Heart right ventricle (tissue), 16 donors: ENCODE results near the gene HBS1L. TPM values are rescaled to one million over a fixed set of nuclear protein-coding genes. Genes with fewer than 3 reads are reported as not detected.

Experiments
- ATAC-seq, 8 donors: fragments of 200-7000 bp; cut with Tn5 transposase; one replicate each; pipeline ENCODE4 v1.9.1; 2020; ENCODE audit warnings: mild to moderate bottlenecking in 8 of 8, moderate library complexity in 8 of 8, moderate number of reproducible peaks in 1 of 8
- DNase-seq, 2 donors: peaks; one replicate each; pipeline ENCODE4 v3.0.0-alpha.2; 2020
- H3K27ac ChIP-seq, 10 donors: fragments of 200-600 bp; sonication (generic) in 2 of 10; one replicate each; pipeline versions ENCODE4 v1.5.0 to v1.8.0; 2020 to 2022; ENCODE audit warnings: mild to moderate bottlenecking in 3 of 10
- H3K27me3 ChIP-seq, 7 donors: fragments of 200-600 bp; one replicate each; pipeline ENCODE4 v1.8.0; 2021 to 2022; ENCODE audit warnings: mild to moderate bottlenecking in 2 of 7
- H3K36me3 ChIP-seq, 9 donors: fragments of 200-600 bp; sonication (generic) in 1 of 9; one replicate each; pipeline versions ENCODE4 v1.5.0 to v1.8.0; 2020 to 2022; ENCODE audit warnings: mild to moderate bottlenecking in 2 of 9
- H3K4me1 ChIP-seq, 9 donors: fragments of 200-600 bp; sonication (generic) in 1 of 9; one replicate each; pipeline versions ENCODE4 v1.5.0 to v1.8.0; 2020 to 2022; ENCODE audit warnings: mild to moderate bottlenecking in 4 of 9
- H3K4me3 ChIP-seq, 10 donors: fragments of 200-600 bp; sonication (generic) in 2 of 10; one replicate each; pipeline versions ENCODE4 v1.5.0 to v1.8.0; 2020 to 2022; ENCODE audit warnings: mild to moderate bottlenecking in 7 of 10, moderate library complexity in 2 of 10
- H3K9me3 ChIP-seq, 11 donors: fragments of 200-600 bp in 10 of 11; sonication (generic) in 2 of 11; one replicate each; pipeline versions ENCODE4 v1.5.0 to v1.8.0; 2013 to 2022; ENCODE audit warnings: mild to moderate bottlenecking in 2 of 11, control low read depth in 1 of 11, moderate library complexity in 1 of 11
- CTCF ChIP-seq, 9 donors: fragments of 200-600 bp; sonication (generic) in 2 of 9; IDR thresholded peaks; one replicate each; pipeline versions ENCODE4 v1.5.0 to v1.8.0; 2021 to 2022; ENCODE audit warnings: antibody characterized with exemption in 9 of 9, mild to moderate bottlenecking in 5 of 9, moderate library complexity in 1 of 9
- WGBS, 2 donors: extraction: QIAGEN DNeasy Blood & Tissue Kit; methylation state at CpG; one replicate each; pipeline ENCODE4 v1.1.7; 2013; ENCODE audit warnings: inconsistent platforms in 1 of 2; 5-methylcytosine and 5-hydroxymethylcytosine counted together
- intact Hi-C, 10 donors: fragments of 100-400 bp; cut with DNase I; formaldehyde crosslinking; loops; one replicate each; pipeline versions ENCODE4 v1.11.1 to v1.14.2; 2022
- polyA plus RNA-seq, 2 donors: library from polyadenylated mRNA; stranded (reverse); fragments of 200-250 nt; gene quantifications; one replicate each; pipeline ENCODE4 v1.2.3, GENCODE V29; 2013
- total RNA-seq, 10 donors: library from RNA; stranded (reverse); fragmentation: NEBNext Ultra II Directional in 3 of 10; extraction: Animal tissue kit (Norgen Biotek cat#: 25700) in 3 of 10; gene quantifications; one replicate each; pipeline versions ENCODE4 v1.2.1 to v1.2.4, GENCODE V29; 2021 to 2023
- donor health status: Arrhythmogenic right ventricular cardiomyopathy.
- donor health status: ischemic (EF 13 %, LVEDD 7.1; RV severe dilation, severe dysfunction).
- donor health status: healthy with polysubstance abuse.
- donor health status: DM: no; HTN: yes; CAD: no.
- donor health status: DM: no; HTN: no; CAD: no.
- donor health status: ischemic (EF 25% LVEDD 6.9; RV normal size, moderate dysfunction).
- donor health status: ischemic (EF 25% LVEDD 5.7; RV mildly dilated, moderate dysfunction).
- donor health status: healthy.
- donor health status: DM: yes; HTN: yes; CAD: no.
- donor health status: Ischemic cardiomyopathy.
- donor health status: ischemic (EF 35%, LVEDD 5.7; RV mildly dilated, moderate dysfunction).
- donor health status: nonischemic (EF 11% LVEDD 7.7; RV severe dilation, severe dysfunction).
- donor health status: DM: yes; HTN: yes; CAD: no.
- donor health status: PGD.
- donor health status: ischemic (EF 29% LVEDD 5.4; RV normal size, mild dysfunction).
- donor health status: nonischemic (EF 23%, LVEDD 6.1; RV moderate dilation, normal function).

HBS1L gene
- total and polyA plus RNA-seq, 12 donors = 20.8 to 100.0 (median 88.2) TPM

- H3K9me3 ChIP-seq = no peaks in the 10 kb centered on the region
- DNase-seq (no peak), ATAC-seq (no peak)
- no peak overlapping the region for H3K27ac ChIP-seq
- intact Hi-C loops = no loop called here
- no peak for TF ChIP-seq CTCF (IDR thresholded peaks at IDR 0.05)
- no peaks in the 10 kb centered on the region for H3K27me3 ChIP-seq
- peaks cover 0 to 11% (median 0%) of the 10 kb centered on the region in 9 donors for H3K36me3 ChIP-seq
- H3K4me1 ChIP-seq = peaks cover 0 to 5% (median 0%) of the 10 kb centered on the region in 9 donors
- no peak overlapping the region for H3K4me3 ChIP-seq
- 95 to 97% methylated on average over 2 of the region's 2 CpGs for WGBS, 2 donors
Measured at GRCh38 chr6:135012349-135012748, 42.3 kb downstream of the HBS1L start.

GRCh38 chr6:135008941-135009290, 45.7 kb downstream of the HBS1L start:
- DNase-seq (no peak), ATAC-seq (no peak)
- Histone ChIP-seq H3K27ac (no peak overlapping the region), H3K9me3 (no peaks in the 10 kb centered on the region), H3K4me1 (peaks cover 0 to 5% (median 0%) of the 10 kb centered on the region in 9 donors), H3K36me3 (peaks cover 0 to 11% (median 0%) of the 10 kb centered on the region in 9 donors), H3K4me3 (no peak overlapping the region), H3K27me3 (no peaks in the 10 kb centered on the region)
- TF ChIP-seq CTCF (IDR thresholded peaks at IDR 0.05) = no peak
- intact Hi-C loops = no loop called here
- WGBS, 2 donors = 90 to 93% methylated on average over 1 of the region's 1 CpG

GRCh38 chr6:135008072-135008940, 46.3 kb downstream of the HBS1L start:
- Histone ChIP-seq H3K4me3 (no peak overlapping the region), H3K36me3 (peaks cover 0 to 11% (median 0%) of the 10 kb centered on the region in 9 donors), H3K4me1 (peaks cover 0 to 5% (median 0%) of the 10 kb centered on the region in 9 donors), H3K9me3 (no peaks in the 10 kb centered on the region), H3K27me3 (no peaks in the 10 kb centered on the region), H3K27ac (no peak overlapping the region)
- TF ChIP-seq CTCF (IDR thresholded peaks at IDR 0.05) = no peak
- intact Hi-C loops = no loop called here
- no peak for ATAC-seq
- DNase-seq = no peak
- 77 to 90% methylated on average over 6 of the region's 6 CpGs for WGBS, 2 donors

GRCh38 chr6:135006386-135006914, 48.2 kb downstream of the HBS1L start:
- no peak for DNase-seq
- H3K27ac ChIP-seq = no peak overlapping the region
- ATAC-seq = peak in 1 of 8 donors; percentile 68
- no peaks in the 10 kb centered on the region for H3K9me3 ChIP-seq
- H3K4me3 ChIP-seq = no peak overlapping the region
- intact Hi-C loops = no loop called here
- no peaks in the 10 kb centered on the region for H3K27me3 ChIP-seq
- H3K4me1 ChIP-seq = peaks cover 0 to 5% (median 0%) of the 10 kb centered on the region in 9 donors
- peaks cover 0 to 23% (median 0%) of the 10 kb centered on the region in 9 donors for H3K36me3 ChIP-seq
- TF ChIP-seq CTCF (IDR thresholded peaks at IDR 0.05) = no peak
- WGBS, 2 donors = 85 to 91% methylated on average over 3 of the region's 3 CpGs
